ENCODE measurements around the gene PPP6R3.
"Not testable (repeated sequence)": the region's sequence is repeated elsewhere in the genome, so short reads cannot be mapped to it uniquely, and the experiment has no call there.

The PPP6R3 gene

GRCh38 chr11:68469642-68470041 is 9.1 kb downstream of the PPP6R3 start:
- DNase-seq (ENCODE audit: low read depth) = no peak
- H3K4me3 ChIP-seq (ENCODE audit: low read length) = no peak overlapping the region
- TF ChIP-seq CTCF (conservative IDR thresholded peaks at IDR 0.05; ENCODE audit: low read depth, low read length) = no peak

GRCh38 chr11:68470304-68470811 is 9.8 kb downstream of the PPP6R3 start:
- no peak for TF ChIP-seq CTCF (conservative IDR thresholded peaks at IDR 0.05; ENCODE audit: low read depth, low read length)
- no peak for DNase-seq (ENCODE audit: low read depth)
- H3K4me3 ChIP-seq (ENCODE audit: low read length) = no peak overlapping the region

GRCh38 chr11:68471360-68472340 is 11.1 kb downstream of the PPP6R3 start:
- TF ChIP-seq CTCF (conservative IDR thresholded peaks at IDR 0.05; ENCODE audit: low read depth, low read length) = no peak
- no peak overlapping the region for H3K4me3 ChIP-seq (ENCODE audit: low read length)
- DNase-seq (ENCODE audit: low read depth) = no peak

GRCh38 chr11:68472778-68473177 is 12.2 kb downstream of the PPP6R3 start:
- no peak for TF ChIP-seq CTCF (conservative IDR thresholded peaks at IDR 0.05; ENCODE audit: low read depth, low read length)
- no peak for DNase-seq (ENCODE audit: low read depth)
- H3K4me3 ChIP-seq (ENCODE audit: low read length) = no peak overlapping the region

GRCh38 chr11:68473693-68474092 is 13.1 kb downstream of the PPP6R3 start:
- no peak overlapping the region for H3K4me3 ChIP-seq (ENCODE audit: low read length)
- no peak for DNase-seq (ENCODE audit: low read depth)
- no peak for TF ChIP-seq CTCF (conservative IDR thresholded peaks at IDR 0.05; ENCODE audit: low read depth, low read length)

- not testable (repeated sequence) for DNase-seq (ENCODE audit: low read depth); H3K4me3 ChIP-seq (ENCODE audit: low read length)
These were observed 15.1 kb downstream of the PPP6R3 start for GRCh38 chr11:68475626-68476025.

GRCh38 chr11:68479390-68479789 is 18.8 kb downstream of the PPP6R3 start:
- no peak overlapping the region for H3K4me3 ChIP-seq (ENCODE audit: low read length)
- TF ChIP-seq CTCF (conservative IDR thresholded peaks at IDR 0.05; ENCODE audit: low read depth, low read length) = no peak
- DNase-seq (ENCODE audit: low read depth) = no peak
